ENCODE results near the gene TXLNA.

Gene TXLNA

DNA sequence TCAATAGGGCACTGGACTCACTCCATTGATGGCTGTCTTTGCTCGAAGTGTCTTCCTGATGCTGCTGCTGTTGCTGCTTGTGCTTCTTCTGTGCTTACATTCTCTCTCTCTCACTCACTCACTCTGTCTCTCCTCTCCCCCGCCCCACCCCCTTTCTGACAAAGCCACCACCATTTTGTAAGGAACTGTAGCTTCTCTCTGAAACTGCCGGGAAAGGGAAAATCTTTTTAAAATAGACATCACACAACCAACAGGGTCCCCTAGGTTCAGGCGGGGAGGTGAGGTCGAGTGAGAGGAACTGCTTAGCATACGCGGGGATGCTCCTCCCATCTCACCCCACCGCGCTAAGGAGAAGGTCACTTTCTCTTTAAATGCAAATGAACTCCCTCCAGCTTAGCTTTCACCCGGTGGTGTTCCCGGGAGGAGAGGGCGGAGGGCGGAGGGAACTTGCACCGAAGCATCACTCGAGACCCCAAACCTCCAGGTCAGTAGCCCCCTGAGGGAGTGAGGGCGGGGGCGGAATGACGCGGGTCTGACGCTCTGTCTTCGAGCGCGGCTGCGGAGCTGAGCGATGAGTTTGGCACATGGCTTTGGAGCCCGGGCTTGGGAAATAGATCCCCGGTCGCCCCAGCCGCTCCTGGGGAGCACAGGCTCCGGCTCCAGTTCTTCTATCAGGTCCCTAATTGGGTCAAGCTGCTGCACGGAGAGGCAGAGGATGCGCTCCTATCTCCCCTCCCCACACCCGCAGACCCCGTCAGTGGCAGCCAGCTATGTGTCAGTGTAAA lies 20.9 kb downstream of the TXLNA start, which contains the start of gene CCDC28B:
TSS of gene CCDC28B (plus strand) at position 370 of the 785 bp plus-strand sequence. CDS start 1,341 bp downstream, outside the sequence.
- H3K4me3 ChIP-seq (ENCODE audit: low read length): peak within 1 kb of the TSS; percentile 83
- TF ChIP-seq, protein P1, sequence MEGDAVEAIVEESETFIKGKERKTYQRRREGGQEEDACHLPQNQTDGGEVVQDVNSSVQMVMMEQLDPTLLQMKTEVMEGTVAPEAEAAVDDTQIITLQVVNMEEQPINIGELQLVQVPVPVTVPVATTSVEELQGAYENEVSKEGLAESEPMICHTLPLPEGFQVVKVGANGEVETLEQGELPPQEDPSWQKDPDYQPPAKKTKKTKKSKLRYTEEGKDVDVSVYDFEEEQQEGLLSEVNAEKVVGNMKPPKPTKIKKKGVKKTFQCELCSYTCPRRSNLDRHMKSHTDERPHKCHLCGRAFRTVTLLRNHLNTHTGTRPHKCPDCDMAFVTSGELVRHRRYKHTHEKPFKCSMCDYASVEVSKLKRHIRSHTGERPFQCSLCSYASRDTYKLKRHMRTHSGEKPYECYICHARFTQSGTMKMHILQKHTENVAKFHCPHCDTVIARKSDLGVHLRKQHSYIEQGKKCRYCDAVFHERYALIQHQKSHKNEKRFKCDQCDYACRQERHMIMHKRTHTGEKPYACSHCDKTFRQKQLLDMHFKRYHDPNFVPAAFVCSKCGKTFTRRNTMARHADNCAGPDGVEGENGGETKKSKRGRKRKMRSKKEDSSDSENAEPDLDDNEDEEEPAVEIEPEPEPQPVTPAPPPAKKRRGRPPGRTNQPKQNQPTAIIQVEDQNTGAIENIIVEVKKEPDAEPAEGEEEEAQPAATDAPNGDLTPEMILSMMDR (conservative IDR thresholded peaks at IDR 0.05; ENCODE audit: low read length): no peak
- DNase-seq (ENCODE audit: low read depth): peak; percentile 70

DNA sequence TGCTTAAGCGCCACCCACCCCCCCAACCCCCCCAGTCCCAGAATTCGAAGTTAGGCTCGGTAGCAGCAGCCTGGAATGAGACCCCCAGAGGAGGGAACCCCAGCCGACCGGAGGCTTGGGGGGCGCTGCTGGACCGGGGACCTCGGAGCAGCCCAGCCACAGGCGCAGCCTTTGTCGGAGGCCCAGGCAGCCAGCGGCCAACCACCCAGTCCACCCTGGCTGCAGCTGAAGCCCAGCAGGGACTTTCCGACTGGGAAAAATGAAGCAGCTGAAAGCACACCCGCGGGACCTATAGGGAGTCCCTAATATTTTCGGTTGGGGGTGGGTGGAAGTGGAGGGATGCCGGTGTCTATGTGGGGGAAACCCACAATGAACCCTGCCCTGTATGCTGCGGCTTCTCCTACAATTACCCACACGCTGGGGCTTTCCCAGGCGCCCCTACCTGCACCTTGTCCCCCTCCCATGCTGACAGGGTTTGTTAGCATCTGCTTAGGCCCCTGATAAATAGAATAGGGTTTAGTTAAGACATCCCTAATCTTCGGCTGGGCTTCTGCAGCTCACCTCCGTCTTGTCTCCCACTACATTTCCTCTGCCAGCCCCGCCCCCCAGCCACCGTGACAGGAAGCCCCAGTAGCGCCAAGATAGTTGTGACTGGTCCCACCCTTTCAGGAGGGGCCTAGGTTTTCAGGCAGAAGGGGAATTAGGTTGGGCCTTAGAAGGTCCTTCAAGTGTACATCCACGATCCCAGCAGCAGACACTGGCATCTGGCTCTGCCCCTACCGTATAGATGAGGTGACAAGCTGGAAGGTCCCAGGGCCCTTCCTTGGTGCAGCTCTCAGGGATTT lies 21.8 kb downstream of the TXLNA start:
- H3K4me3 ChIP-seq (ENCODE audit: low read length): peak overlapping the region; percentile 83
- DNase-seq (ENCODE audit: low read depth): peak; percentile 51
- TF ChIP-seq, protein P1 (conservative IDR thresholded peaks at IDR 0.05; ENCODE audit: low read length): no peak

DNA sequence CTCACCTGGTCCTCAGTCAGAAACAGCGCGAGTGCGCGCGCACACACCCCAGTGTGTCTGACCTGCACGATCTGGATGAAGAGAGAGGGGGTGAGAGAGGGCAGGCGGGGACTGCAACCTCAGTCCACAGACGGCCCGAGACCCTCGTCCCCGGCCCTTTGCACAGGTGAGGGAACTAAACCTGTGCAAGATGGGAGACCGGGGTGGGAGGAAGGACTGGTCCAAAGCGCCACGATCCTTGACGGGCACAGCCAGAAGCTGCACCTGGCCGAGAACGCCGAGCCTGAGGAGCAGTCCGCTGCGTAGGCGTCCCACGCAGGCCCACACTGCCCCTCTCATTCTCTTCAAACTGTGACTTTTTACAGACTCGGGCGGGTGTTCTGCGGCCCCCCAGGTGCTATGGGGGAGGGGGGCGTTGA lies 25.5 kb downstream of the TXLNA start:
- TF ChIP-seq, protein P1 (conservative IDR thresholded peaks at IDR 0.05; ENCODE audit: low read length): no peak
- no peak for DNase-seq (ENCODE audit: low read depth)

DNA sequence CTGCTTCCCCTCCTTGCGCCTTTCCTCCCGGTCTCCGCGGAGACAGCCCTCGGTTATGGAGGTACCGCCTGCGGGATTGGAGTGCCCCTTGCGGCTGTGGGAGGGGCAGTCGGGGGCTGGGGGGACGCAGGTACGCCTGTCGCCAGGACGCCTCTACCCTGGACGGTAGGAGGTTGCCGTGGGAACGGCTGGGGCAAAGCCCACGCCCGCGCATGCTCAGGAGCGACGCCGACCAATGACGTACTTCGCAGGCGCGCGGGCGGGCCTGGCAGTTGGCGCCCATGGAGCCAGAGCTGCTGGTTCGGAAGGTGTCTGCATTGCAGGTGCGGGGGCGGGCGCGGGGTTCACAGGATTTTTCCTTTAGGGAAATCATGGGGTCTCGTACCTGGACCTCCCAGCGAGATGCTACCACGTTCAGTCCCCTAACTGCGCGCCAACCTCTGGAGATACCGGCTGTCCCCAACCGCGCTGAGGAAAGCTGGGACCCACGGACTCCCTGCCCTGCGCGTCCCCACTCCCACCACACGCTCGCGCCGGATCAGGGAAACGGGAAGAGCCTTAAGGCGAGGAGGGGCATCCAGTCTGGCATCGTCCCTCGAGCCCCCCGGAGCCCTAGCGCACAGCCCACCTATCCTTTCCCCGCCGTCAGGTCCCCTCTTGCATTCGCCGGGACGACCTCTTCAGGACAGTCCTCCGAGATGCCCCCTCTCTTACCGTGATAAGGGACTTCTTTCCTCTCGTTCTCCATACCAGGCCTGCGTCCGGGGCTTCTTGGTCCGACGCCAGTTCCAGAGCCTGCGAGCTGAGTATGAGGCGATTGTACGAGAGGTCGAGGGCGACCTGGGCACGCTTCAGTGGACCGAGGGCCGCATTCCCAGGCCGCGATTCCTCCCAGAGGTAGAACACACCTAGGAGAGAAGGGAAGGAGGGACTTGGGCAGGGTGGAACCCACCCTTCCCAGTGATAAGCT lies 26.2 kb downstream of the TXLNA start, which contains the start of gene IQCC:
TSS of gene IQCC (plus strand) at position 271 of the 970 bp plus-strand sequence. CDS start at position 282, 11 bp downstream.
- peak; percentile 72 for DNase-seq (ENCODE audit: low read depth)
- peak within 1 kb of the TSS; percentile 86 for H3K4me3 ChIP-seq (ENCODE audit: low read length)
- TF ChIP-seq, protein P1 (conservative IDR thresholded peaks at IDR 0.05; ENCODE audit: low read length): no peak

More for the DNA sequence above, 25.5 kb downstream of the TXLNA start:
- H3K4me3 ChIP-seq (ENCODE audit: low read length): peak overlapping the region; percentile 86

DNA sequence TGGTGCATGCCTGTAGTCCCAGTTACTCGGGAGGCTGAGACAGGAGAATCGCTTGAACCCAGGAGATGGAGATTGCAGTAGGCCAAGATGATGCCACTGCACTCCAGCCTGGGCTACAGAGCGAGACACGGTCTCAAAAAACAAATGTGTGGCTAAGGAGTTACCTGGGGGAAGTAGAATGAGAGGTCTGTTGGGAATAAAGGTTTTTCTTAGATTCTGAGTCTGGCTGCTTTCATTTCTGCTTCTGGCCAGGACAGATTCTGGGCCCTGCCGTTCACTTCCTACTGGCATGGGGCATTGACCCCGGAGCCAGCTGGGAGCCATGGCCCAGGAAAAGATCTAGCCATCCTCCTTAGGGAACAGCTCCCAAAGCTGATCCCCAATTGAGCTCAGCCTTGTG lies 29.0 kb downstream of the TXLNA start:
- TF ChIP-seq, protein P1 (conservative IDR thresholded peaks at IDR 0.05; ENCODE audit: low read length): no peak
- H3K4me3 ChIP-seq (ENCODE audit: low read length): no peak overlapping the region
- DNase-seq (ENCODE audit: low read depth): no peak

DNA sequence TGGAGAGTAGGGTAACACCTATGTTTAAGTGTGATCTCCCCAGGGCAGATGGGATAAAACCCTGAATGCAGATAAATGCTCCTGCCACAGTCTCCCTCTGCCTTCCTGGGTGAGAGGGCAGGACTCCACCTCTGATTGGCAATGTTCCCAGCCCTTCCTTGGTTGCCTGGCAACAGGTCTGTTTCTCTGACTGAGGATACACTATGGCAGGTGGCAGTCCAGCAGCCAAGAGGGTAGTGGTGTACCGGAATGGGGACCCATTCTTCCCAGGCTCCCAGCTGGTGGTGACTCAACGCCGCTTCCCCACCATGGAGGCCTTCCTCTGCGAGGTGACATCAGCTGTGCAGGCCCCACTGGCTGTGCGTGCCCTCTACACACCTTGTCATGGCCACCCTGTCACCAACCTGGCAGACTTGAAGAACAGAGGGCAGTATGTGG lies 29.4 kb downstream of the TXLNA start, which contains the start of gene DCDC2B:
TSS of gene DCDC2B (plus strand) at position 199 of the 438 bp plus-strand sequence. CDS start at position 204, 5 bp downstream.
- no peak within 1 kb of the TSS for H3K4me3 ChIP-seq (ENCODE audit: low read length)
- DNase-seq (ENCODE audit: low read depth): peak; percentile 38
- TF ChIP-seq, protein P1 (conservative IDR thresholded peaks at IDR 0.05; ENCODE audit: low read length): no peak
